Lung (tissue), 12 donors: ENCODE data around the gene CNP. TPM values are rescaled to one million over a fixed set of nuclear protein-coding genes. Genes with fewer than 3 reads are reported as not detected.

Source experiments
- ATAC-seq: fragments of 200-7000 bp; cut with Tn5 transposase; one replicate; pipeline ENCODE4 v1.9.1; 2020; ENCODE audit warnings: moderate number of reproducible peaks; ENCODE audit not compliant: insufficient read depth, low FRiP score
- DNase-seq, 3 donors: peaks; one replicate each; pipeline ENCODE4 v3.0.0-alpha.2; 2013 to 2017
- H3K27ac ChIP-seq, 2 donors: one replicate each; pipeline ENCODE4 v1.5.1; 2013; ENCODE audit warnings: mild to moderate bottlenecking in 2 of 2, moderate library complexity in 2 of 2, control low read depth in 1 of 2, inconsistent platforms in 1 of 2, low read depth in 1 of 2, low read length in 1 of 2
- H3K27me3 ChIP-seq, 3 donors: one replicate each; pipeline ENCODE4 v1.5.1; 2013; ENCODE audit warnings: low read length in 2 of 3; ENCODE audit not compliant: control insufficient read depth in 3 of 3, insufficient read depth in 3 of 3
- H3K36me3 ChIP-seq, 4 donors: one replicate each; pipeline ENCODE4 v1.5.1; 2013; ENCODE audit warnings: low read length in 4 of 4, mild to moderate bottlenecking in 1 of 4, moderate library complexity in 1 of 4; ENCODE audit not compliant: control insufficient read depth in 4 of 4, insufficient read depth in 4 of 4
- H3K4me1 ChIP-seq, 5 donors: one replicate each; pipeline ENCODE4 v1.5.1; 2013; ENCODE audit warnings: low read length in 5 of 5, mild to moderate bottlenecking in 2 of 5, moderate library complexity in 1 of 5; ENCODE audit not compliant: control insufficient read depth in 5 of 5, insufficient read depth in 5 of 5
- H3K4me3 ChIP-seq: one replicate; pipeline ENCODE4 v1.5.1; 2013; ENCODE audit warnings: mild to moderate bottlenecking, control low read depth, moderate library complexity
- H3K9ac ChIP-seq, 2 donors: one replicate each; pipeline ENCODE4 v1.5.1; 2013; ENCODE audit warnings: low read length in 2 of 2, control low read depth in 1 of 2; ENCODE audit not compliant: insufficient read depth in 1 of 2
- H3K9me3 ChIP-seq, 4 donors: one replicate each; pipeline ENCODE4 v1.5.1; 2013; ENCODE audit warnings: low read length in 3 of 4, mild to moderate bottlenecking in 1 of 4, moderate library complexity in 1 of 4; ENCODE audit not compliant: control insufficient read depth in 4 of 4, insufficient read depth in 3 of 4
- CTCF ChIP-seq: IDR thresholded peaks from 2 replicates; pipeline ENCODE4 v1.5.1; 2012; ENCODE audit warnings: mild to moderate bottlenecking; ENCODE audit errors: control extremely low read depth, extremely low read depth
- WGBS, 2 donors: extraction: QIAGEN DNeasy Blood & Tissue Kit; methylation state at CpG; one replicate each; pipeline ENCODE4 v1.1.7; 2013; 5-methylcytosine and 5-hydroxymethylcytosine counted together
- polyA plus RNA-seq, 2 donors: library from polyadenylated mRNA; stranded (reverse); fragments of 200-250 nt; gene quantifications; one replicate each; pipeline ENCODE4 v1.2.1, GENCODE V29; 2013
- total RNA-seq, 2 donors: library from RNA; depleted of rRNA in 1 of 2; stranded (reverse); fragments of >200 nt in 1 of 2; gene quantifications; one replicate each; pipeline ENCODE4 v1.2.1, GENCODE V29; 2014 to 2021
- donor health status: control.
- donor health status: control.
- donor health status: Bipolar disorder and iron deficiency.
- donor health status: healthy.
- donor health status: DM: yes; HTN: yes; CAD: no.

Gene CNP
- total and polyA plus RNA-seq, 4 donors, result 32.3 to 53.5 (median 33.9) TPM

- ATAC-seq (no peak), DNase-seq (no peak)
- H3K27me3 ChIP-seq, result no peaks in the 10 kb centered on the region
- no peak overlapping the region for H3K9ac ChIP-seq
- H3K36me3 ChIP-seq, result peaks cover 30 to 55% (median 42%) of the 10 kb centered on the region in 4 donors
- 94 to 96% methylated on average over 8 of the region's 8 CpGs for WGBS, 2 donors
- H3K27ac ChIP-seq, result no peak overlapping the region
- no peak overlapping the region for H3K4me3 ChIP-seq
- H3K4me1 ChIP-seq, result peaks cover 0 to 2% (median 0%) of the 10 kb centered on the region in 5 donors
- TF ChIP-seq CTCF, result no peak
- H3K9me3 ChIP-seq, result no peaks in the 10 kb centered on the region
These were observed 17.9 kb downstream of the CNP start for GRCh38 chr17:41984454-41984853.

GRCh38 chr17:41985919-41986318 is 19.3 kb downstream of the CNP start:
- peaks cover 27 to 50% (median 45%) of the 10 kb centered on the region in 4 donors for H3K36me3 ChIP-seq
- H3K27ac ChIP-seq, result no peak overlapping the region
- TF ChIP-seq CTCF, result no peak
- H3K9ac ChIP-seq, result no peak overlapping the region
- no peak overlapping the region for H3K4me3 ChIP-seq
- WGBS, 2 donors, result 94 to 96% methylated on average over 8 of the region's 8 CpGs
- H3K9me3 ChIP-seq, result no peaks in the 10 kb centered on the region
- ATAC-seq (no peak), DNase-seq (no peak)
- no peaks in the 10 kb centered on the region for H3K27me3 ChIP-seq
- H3K4me1 ChIP-seq, result peaks cover 0 to 2% (median 0%) of the 10 kb centered on the region in 5 donors

DNA sequence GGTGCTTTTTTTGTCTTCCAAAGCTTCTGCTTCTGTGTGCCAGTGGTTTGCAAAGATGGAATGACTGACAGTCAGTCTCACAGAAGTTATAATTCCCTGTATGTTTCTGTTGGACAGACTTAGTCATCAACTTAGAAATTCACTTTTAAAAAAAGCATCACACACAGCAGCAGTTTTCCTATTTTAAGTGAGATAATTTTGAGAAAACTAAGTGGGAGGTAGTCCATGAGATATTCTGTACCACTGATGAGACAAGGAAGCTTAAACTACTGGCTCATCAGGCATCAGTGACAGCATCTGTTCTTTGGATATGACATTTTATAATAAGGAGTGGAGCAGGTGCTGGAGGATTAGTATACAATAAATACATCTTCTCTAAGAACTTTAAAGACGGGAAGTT is 20.0 kb downstream of the CNP start:
- Histone ChIP-seq H3K9me3 (no peaks in the 10 kb centered on the region), H3K4me1 (peaks cover 0 to 2% (median 0%) of the 10 kb centered on the region in 5 donors), H3K36me3 (peaks cover 30 to 56% (median 43%) of the 10 kb centered on the region in 4 donors), H3K27ac (no peak overlapping the region), H3K9ac (no peak overlapping the region), H3K27me3 (no peaks in the 10 kb centered on the region), H3K4me3 (no peak overlapping the region)
- TF ChIP-seq CTCF, result no peak
- no peak for ATAC-seq
- no peak for DNase-seq
- 98 to 100% methylated on average over 1 of the region's 1 CpG for WGBS, 2 donors

DNA sequence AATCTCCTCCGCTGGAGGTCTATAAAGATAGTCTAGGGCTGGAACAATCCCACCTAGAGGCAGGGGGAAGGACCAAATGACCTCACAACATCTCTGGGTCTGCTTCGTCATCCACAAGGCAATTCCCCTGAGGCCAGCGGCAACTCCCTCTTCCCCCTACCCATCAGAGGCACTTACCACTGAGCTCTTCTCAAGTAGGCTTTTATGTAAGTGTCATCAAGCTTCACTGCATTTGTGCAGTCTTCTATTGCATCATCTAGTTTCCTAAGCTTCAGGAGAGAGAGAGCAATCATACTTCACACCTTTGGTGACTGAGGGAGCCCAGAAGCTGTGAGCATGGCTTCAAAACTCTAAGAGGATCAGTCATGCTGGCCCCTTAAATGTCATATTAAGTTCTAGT is 21.0 kb downstream of the CNP start:
- ATAC-seq, result no peak
- H3K9me3 ChIP-seq, result no peaks in the 10 kb centered on the region
- no peak overlapping the region for H3K27ac ChIP-seq
- DNase-seq, result no peak
- H3K36me3 ChIP-seq, result peaks cover 33 to 57% (median 46%) of the 10 kb centered on the region in 4 donors
- no peaks in the 10 kb centered on the region for H3K27me3 ChIP-seq
- H3K4me1 ChIP-seq, result peaks cover 0 to 2% (median 0%) of the 10 kb centered on the region in 5 donors
- H3K4me3 ChIP-seq, result no peak overlapping the region
- no peak for TF ChIP-seq CTCF
- 57 to 83% methylated on average over 3 of the region's 3 CpGs for WGBS, 2 donors
- no peak overlapping the region for H3K9ac ChIP-seq
